ENCODE data around the gene GPR55.

Gene GPR55

DNA sequence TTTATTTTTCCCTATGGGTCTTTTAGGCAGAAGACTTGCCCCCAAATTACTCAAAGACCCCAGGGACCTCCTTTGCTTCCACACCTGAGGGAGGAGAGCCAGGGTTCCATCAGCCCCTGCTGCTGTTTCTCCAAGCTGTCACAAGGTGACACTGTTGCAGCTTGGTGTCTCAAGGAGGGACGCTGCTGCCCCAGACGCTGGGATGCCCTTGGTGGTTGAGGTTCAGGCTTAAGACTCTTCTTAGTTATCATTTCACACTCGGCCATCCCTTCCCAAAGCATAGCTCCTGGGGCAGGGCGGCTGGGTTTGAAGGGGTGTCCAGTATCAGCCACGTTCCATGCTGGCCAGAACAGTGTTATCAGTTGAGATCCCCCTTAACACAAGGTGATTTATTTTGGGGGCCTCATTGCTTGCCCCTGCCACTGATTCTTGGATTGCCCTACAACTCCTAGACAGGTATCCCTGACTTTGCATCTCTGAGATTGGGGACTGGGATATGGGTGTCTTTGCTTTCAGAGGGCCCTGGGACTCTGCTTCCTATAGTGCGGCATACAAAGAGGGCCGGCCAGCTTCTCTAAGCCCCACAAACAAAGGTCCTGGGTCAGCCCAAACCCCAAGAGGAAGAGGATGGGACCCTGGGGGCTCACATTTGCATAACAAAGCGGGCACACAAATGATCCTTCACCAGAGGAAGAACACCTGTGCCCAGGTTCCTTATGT lies 22.7 kb downstream of the GPR55 start:
- in situ Hi-C loops (cut with MboI; ENCODE audit: low sequenced_read_pairs) = no loop called here

DNA sequence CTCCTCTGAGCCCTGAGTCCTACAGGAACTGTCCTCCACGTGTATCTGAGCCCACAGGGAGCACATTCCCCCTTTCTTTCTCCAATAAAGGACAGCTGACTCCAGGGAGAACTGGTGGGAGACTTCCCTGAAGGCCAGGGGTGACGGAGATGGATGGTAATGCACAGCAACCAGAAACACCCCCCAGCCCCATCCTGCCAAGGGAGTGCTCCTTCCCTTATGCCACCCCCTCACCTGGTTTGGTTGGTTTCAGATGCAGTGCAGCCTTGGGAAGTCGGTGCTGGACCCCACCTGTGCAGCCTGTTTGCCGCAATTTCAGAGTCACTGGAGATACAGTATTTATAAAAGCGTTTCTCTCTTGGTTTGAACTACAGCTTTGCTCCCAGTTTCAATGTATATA lies 24.0 kb downstream of the GPR55 start:
- in situ Hi-C loops (cut with MboI; ENCODE audit: low sequenced_read_pairs) = no loop called here

DNA sequence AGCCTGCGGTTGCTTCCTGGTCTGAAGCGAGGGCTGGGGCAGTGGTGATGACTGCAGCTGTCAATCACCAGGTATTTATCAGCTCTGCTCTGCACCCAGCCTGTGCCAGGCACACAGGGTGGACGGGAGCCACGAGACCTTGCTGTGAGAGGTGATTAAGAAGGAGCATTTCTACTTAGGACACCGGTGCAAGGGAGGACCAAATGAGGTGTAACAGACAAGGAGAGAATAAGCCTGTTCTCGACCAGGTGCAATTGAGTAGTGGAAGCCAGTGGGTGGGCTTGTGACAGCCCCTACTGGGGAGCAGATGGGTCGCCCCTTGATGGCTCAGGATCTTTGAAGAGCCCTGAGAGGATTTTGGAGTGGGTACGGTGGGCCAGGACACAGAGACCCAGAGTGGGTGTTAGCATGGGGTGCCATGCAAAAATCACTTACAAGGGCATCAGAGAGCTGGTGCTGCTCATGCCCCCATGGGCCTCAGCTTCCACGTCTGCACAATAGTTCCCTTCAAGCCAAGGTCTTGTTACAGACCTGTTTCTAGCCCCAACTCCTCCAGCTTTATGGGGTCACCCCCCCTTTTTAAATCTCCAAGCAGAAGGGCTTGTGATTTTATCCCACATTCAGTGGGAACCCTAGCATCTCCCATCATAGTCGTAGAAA lies 24.6 kb downstream of the GPR55 start:
- in situ Hi-C loops (cut with MboI; ENCODE audit: low sequenced_read_pairs) = no loop called here

DNA sequence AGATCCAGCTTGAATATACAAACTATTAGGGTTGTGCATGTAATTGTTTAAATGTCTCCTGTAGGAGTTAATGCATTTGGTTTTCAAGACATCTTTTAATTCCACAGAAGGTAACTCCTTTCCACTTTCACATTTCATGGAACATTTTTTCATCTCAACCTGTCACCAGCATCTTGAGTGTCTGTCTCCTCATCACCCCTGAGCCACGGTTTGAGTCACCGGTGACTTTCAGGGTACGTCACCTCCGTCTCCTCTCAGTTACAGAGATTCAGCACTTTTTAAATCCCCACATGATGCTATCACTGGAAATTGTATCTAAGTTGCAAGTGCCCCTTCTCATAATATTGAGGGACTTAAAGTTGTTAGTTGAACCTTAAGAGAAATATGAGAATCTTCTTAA lies 25.3 kb downstream of the GPR55 start:
- in situ Hi-C loops (cut with MboI; ENCODE audit: low sequenced_read_pairs) = no loop called here

DNA sequence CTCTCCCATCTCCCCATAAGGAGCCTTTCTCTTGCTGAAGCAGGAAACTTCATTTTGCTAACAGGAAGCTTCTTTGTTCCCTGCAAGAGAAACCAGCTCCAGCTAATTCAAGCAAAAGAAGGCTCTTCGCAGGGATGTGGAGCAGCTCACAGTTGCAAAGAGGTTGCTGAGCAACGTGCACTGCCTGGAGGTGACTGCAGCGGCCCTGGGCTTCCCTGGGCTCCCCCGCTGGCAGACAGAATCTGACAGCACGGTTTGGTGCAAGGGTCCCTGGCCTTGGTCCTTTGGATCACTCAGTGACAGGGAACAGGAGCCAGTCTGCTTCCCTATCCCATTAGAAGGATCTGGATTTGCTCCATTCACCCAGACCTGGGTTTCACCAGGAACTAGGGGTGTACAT lies 25.8 kb downstream of the GPR55 start:
- in situ Hi-C loops (cut with MboI; ENCODE audit: low sequenced_read_pairs) = no loop called here

DNA sequence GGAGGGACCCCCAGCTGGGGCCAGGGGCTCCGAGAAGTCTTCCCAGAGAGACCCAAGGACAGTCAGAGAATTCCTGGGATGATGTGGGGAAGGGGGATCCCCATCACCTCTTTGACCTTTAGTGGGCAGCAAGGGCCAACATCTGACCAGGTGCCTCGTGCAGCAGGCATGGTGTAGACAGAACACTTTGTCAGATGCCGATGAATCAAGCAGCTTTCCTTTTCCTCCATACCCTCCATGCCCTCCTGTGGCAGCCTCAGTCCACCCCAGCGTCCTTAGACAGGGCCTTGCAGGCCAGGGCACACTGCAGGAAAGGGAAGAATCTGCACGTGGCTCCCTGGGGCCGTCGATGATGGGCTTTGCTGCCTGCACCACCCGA lies 26.3 kb downstream of the GPR55 start:
- in situ Hi-C loops (cut with MboI; ENCODE audit: low sequenced_read_pairs) = no loop called here

DNA sequence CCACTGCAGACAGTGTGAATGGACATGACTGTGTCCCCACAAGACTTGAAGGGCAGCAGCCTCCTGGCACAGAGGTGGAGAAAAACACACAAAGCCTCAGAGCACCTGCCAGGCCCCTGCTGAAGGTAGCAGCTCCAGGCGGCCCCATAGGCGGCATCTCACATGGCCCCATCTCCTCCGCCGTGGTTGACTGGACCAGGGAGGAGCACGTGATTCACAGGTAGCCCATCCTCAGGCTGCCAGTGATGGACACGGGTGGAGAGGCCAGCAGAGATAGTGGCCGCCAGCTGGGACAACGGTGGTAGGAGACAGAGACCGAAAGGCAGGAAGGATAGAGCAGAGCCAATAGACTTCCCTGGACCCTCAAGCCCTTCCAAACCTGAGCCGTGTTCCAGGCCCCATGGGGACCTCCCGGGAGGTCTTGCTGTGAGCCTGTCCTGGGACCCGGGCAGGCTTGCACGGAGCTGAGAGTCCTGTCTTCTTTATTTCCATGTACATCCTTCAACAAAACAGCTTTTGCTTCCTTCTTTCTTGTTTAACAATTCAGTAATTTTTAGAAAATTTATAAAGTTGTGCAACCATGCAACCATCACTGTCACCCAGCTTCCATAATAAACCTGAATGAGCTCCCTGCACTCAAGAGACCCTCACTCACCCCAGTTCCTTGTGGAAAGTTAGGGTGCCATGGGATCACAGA lies 26.9 kb downstream of the GPR55 start:
- in situ Hi-C loops (cut with MboI; ENCODE audit: low sequenced_read_pairs) = no loop called here

DNA sequence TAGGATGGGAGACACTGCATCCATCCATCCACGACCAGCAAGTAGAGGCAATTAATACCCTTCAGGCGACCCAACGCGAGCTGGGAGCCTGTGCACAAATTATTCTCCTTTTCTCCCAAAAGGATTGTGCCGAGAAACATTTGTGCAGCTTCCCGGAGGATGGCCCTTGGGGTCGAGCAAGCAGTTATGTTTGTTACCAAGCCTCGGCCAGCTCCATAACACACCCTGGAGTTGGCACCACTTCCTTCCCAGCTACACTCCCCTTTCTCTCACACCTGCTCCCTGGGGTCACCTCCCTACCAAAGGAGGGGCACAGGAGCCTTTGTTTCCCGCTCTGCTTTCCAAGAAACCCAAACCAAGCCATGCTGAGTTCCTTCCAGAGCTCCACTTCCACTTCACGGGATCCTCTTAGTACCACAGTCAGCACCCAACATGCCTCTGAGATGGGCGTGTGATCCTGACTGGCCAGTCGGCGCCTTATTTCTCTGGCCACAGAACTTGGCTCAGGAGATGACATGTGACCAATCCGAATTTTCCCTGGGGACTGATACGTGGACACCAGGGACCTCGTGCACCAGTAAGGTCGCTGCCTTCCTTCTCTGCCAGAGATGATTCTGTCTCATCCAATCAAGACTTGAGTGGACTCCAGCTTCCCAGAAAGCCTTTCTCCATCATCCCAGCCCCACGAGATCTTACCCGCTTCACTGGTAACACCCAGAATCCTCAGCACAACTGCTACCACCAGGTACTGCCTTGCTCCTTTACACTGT lies 28.5 kb downstream of the GPR55 start:
- in situ Hi-C loops (cut with MboI; ENCODE audit: low sequenced_read_pairs) = no loop called here

DNA sequence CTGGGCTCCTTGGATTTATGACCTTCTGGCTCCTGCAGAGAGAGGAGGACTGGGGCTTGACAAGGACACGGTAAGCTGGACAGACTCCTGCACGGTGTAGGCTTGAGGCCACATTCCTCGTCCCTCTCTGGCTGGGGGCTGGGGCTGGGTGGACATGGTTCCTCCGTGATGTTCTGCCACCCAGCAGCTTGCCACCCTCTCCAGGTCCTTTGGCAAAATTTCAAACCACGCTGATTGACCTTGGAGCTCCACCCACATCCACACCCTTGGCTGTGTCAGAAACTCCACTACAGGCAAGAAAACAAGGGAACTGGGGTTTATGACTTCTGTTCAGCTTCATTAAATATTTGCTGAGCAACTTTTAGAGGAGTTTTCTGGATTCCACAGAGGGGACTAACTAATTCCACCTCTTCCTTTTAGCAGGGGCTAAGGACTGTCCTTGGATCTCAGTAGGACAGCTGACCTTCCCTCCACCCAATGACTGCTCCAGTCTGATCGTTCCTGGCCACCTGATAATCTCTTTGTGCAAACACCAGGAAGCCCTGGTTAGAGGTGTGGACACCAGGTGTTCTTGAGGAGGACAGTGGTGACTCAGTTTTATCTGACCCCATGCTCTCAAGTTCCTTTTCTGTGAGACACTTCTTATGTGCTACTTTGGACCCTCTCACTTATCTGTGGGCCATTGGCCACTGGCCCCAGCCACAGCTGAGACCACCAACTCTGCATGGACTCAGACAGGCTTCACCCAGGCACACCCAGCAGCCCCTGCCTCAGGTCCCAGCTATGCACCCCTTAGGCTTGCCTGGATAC lies 29.3 kb downstream of the GPR55 start:
- in situ Hi-C loops (cut with MboI; ENCODE audit: low sequenced_read_pairs) = no loop called here

DNA sequence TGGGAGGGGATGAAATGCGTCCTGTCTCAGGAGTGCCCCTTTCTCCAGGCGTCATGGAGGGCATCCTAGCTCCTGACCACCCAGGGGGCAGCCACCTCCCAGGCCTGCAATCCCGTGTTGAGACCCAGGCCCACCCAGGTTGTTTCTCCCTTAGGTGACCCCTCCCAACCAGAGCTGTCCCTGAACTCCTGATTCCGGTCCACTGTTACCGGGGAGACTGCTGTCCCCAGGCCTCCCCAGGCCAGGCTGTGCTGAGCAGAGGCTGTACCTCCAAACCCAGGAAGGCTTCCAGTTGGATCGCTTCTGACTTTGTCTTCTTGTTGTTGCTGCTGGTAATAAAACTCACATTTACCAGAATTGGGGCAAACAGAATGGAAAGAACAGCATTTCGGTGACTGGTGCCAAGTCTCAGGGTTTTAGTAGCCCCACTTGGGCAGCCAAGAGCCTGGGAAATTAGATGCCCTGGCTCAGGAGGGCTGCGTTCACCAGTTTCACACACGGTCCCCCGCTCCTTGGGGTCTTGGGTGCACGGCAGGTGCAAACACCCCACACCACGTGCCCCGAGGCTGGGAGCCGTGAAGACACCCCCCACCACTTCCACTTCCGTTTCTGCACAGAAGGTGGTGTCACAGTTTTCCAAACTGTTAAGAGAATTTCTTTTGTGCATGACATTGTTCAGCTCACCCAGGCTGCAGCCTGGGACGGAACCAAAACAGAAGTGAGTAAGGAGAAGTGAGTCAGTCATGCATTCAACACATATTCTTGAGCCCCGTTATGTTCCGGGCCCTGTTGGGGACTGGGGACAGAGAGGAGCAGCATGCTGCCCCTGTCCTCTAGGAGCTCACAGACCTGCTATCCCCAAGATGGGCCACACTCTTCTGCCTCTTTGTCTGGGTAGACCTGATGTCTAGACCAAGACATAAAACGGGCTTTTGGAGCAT lies 30.9 kb downstream of the GPR55 start:
- in situ Hi-C loops (cut with MboI; ENCODE audit: low sequenced_read_pairs) = no loop called here

DNA sequence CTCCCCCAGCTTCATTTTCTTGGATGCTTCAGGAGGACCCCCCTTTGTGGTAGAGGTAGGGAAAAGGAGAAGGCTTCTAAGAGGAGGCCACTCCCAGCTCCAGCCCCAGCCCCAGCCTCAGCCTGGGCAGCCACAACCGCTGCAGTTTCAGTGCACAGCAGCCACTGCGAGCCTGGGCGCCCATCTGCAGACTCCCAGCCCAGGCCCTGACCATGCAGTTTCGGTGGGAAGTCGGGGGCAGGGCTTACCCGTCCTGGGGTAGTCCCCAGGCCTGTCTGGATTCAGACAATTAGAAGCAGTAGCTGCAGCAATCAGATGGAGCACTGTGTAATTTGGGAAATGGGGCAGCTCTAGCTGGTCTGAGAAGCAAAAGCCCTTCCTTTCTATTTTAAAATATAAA lies 31.7 kb downstream of the GPR55 start:
- in situ Hi-C loops (cut with MboI; ENCODE audit: low sequenced_read_pairs) = no loop called here

DNA sequence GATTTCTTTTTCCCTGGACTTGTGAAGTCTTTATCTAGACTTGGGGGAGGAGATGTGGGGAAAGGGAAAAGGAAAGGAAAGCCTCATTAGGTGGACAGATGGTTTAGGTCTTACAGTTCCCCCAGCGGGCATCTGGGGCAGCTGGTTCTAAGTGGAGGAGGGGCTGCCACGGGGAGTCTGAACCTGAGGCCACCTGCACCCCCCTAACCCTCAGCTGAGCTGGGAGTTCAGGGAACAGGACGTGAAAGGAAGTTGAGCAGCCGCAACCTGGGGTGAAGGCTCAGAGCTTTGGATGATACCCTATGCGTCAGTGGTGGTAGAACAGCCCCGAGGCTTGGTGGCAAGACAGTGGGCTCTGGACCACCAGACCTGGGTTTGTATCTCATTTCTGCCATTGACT lies 33.5 kb downstream of the GPR55 start:
- in situ Hi-C loops (cut with MboI; ENCODE audit: low sequenced_read_pairs) = no loop called here

DNA sequence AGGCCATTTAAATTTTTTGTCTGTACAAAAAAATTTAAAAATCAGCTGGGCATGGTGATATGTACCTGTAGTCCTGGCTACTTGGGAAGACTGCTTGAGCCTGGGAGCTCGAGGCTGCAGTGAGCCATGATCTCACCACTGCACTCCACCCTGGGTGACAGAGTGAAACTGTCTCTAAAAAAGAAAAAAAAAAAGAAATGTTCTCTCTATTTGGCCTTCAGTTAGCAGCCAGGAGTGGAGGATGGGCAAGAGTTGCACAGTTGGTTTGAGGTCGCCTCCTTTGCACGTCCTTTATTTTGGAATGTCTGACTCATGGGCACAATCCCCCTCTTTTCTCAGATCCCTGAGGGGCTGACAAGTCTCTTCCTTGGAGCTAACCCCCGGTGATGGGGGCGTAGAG lies 34.0 kb downstream of the GPR55 start:
- in situ Hi-C loops (cut with MboI; ENCODE audit: low sequenced_read_pairs) = no loop called here

DNA sequence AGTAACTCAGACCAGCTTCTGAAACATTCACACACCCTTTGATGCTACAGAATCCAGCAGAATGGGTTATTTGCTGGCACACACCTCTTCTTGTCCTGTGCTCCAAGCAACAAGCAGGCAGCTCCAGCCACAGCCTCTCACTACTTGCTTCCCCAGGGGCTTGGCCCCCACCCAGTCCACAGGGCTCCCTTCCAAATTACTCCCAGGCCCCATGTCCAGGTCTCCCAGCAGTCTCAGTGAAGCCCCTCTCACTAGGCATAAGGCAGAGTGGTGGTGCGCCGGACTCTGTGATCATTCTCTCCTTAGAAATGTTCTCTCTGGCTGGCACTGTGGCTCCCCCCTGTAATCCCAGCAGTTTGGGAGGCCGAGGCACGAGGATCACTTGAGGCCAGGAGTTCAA lies 34.4 kb downstream of the GPR55 start:
- in situ Hi-C loops (cut with MboI; ENCODE audit: low sequenced_read_pairs) = no loop called here

DNA sequence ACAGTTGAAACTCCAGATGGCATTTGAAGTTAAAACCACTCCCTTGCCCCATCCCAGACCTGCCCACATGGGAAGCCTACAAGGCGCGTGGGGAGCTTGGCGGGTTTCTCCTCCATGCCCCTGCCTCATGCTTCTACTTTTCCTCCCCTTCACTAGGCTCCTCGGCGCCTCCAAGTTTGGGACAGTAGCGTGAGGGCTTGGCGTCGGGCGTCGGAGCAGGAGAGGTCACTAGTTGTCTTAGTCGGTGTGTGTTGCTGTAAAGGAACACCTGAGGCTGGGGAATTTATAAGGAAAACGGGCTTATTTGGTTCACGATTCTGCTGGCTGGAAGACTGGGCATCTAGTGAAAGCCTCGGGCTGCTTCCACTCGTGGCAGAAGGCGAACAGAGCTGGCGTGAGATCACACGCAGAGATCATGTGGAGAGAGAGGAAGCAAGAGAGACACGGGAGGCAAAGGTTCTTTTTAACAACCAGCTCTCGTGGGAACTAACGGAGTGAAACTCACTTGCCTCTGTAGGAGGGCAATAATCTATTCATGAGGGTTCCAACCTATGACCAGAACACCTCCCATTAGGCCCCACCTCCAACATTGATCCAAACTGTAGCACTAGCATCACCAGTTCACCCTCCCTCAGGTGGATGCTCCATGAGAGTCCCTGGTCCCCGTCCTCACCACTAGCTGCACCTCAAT lies 35.0 kb downstream of the GPR55 start:
- in situ Hi-C loops (cut with MboI; ENCODE audit: low sequenced_read_pairs) = no loop called here

DNA sequence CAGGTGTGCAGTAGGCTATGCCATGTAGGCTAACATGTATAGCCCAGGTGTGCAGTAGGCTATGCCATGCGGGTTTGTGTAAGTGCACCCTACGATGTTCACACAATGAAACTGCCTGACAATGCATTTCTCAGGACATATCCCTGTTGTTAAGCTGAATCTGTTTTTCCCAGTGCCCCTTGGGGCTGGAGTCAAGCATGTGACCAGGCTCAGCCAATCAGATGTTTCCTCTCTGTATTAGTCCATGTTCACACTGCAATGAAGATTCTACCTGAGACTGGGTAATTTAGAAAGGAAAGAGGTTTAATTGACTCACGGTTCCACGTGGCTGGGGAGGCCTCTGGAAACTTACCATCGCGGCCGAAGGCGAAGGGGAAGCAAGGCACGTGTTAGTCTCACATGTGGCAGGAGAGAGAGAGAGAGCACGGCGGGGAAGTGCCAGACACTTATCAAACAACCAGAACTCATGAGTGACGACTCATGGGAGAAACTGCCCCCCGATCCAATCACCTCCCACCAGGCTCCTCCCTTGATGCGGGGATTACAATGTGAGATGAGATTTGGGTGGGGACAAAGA lies 36.1 kb downstream of the GPR55 start:
- in situ Hi-C loops (cut with MboI; ENCODE audit: low sequenced_read_pairs) = no loop called here

DNA sequence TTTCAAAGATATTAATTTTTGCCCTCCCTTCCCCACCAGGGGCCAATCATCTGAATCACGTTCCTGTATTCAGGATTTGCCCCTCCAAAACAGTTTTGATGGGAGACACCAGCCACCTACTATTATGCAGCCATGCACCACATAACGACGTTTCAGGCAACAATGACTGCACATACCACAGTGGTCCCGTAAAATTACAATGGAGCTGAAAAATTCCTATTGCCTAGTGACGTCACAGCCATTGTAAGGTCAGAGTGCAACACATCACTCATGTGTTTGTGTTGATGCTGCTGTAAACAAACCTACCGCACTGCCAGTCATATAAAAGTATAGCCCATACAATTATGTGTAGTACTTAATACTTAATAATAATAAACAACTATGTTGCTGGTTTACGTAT lies 37.7 kb downstream of the GPR55 start:
- in situ Hi-C loops (cut with MboI; ENCODE audit: low sequenced_read_pairs) = no loop called here

DNA sequence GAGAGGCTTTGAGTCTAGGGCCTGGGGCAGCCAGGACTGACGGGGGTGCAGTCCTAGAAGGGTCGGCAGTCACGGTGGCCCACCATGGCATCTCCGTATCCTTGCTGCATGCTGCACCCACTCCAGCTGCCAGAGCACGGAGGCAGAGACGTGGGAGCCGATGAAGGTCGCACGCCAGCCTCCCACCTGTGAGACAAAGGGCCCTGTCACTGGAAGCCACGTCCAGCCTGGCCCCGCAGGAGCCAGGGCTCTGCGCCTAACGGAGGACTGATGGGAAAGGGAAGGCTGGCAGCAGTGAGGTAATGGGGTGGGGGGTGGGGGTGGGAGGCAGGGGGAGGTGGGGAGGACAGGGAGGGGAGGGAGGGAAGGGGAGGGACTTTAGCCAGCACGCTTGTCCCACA lies 38.4 kb downstream of the GPR55 start:
- in situ Hi-C loops (cut with MboI; ENCODE audit: low sequenced_read_pairs) = no loop called here

DNA sequence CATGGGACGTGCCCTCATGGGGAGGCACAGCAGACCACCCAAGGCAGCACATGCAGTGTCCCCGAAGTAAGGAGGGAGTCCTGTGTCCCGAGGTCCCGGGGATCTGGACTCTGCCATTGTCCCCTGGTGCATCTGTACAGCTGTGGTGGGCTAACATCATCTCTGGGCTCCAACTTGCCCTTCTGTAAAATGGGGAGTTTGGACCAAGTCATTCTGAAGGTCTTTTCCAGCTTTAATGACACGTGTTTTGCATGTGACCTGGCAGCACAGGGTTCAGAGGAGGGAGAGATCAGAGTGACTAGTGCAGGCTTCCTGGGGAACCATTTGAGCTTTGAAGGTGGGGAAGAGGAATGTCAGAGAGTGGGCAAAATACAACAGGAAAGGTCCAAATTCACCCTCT lies 38.8 kb downstream of the GPR55 start:
- in situ Hi-C loops (cut with MboI; ENCODE audit: low sequenced_read_pairs) = no loop called here

All from hTERT RPE-1 (cell line).